DOHH2 (cell line): Measurements from ENCODE around the gene PPFIBP1.
"Not testable (repeated sequence)": the region's sequence is repeated elsewhere in the genome, so short reads cannot be mapped to it uniquely, and the experiment has no call there.

ENCODE experiments used
- H3F3A ChIP-seq: fragments of 200-600 bp; sonication (generic), shearing (Covaris generic); 2 replicates; pipeline ENCODE4 v1.6.0; 2016; ENCODE audit warnings: antibody characterized with exemption, mild to moderate bottlenecking; ENCODE audit not compliant: control insufficient read depth, insufficient read depth
- H3K27ac ChIP-seq: fragments of 200-600 bp; sonication (generic); 2 replicates; pipeline ENCODE4 v1.5.1; 2014; ENCODE audit warnings: low read depth, mild to moderate bottlenecking, low read length, moderate library complexity
- H3K27me3 ChIP-seq: fragments of 200-600 bp; sonication (generic); 2 replicates; pipeline ENCODE4 v1.6.1; 2014; ENCODE audit warnings: mild to moderate bottlenecking, low read length, mixed read lengths; ENCODE audit not compliant: control insufficient read depth
- H3K36me3 ChIP-seq: fragments of 200-600 bp; sonication (generic); 2 replicates; pipeline ENCODE4 v1.6.1; 2014; ENCODE audit warnings: mild to moderate bottlenecking, low read length, moderate library complexity, mixed read lengths; ENCODE audit not compliant: control insufficient read depth
- H3K4me1 ChIP-seq: fragments of 200-600 bp; sonication (generic); 2 replicates; pipeline ENCODE4 v1.6.1; 2014; ENCODE audit warnings: mild to moderate bottlenecking, low read length, mixed read lengths; ENCODE audit not compliant: control insufficient read depth
- H3K4me2 ChIP-seq: fragments of 200-600 bp; sonication (generic); 2 replicates; pipeline ENCODE4 v1.6.0; 2014; ENCODE audit warnings: mild to moderate bottlenecking, low read length, moderate library complexity
- H3K4me3 ChIP-seq: fragments of 200-600 bp; sonication (generic); 2 replicates; pipeline ENCODE4 v1.5.1; 2014; ENCODE audit warnings: mild to moderate bottlenecking, low read length, mixed read lengths
- H3K79me2 ChIP-seq: fragments of 200-600 bp; sonication (generic); 2 replicates; pipeline ENCODE4 v1.6.1; 2014; ENCODE audit warnings: mild to moderate bottlenecking, low read length, mixed read lengths; ENCODE audit not compliant: control insufficient read depth
- H3K9me2 ChIP-seq: fragments of 200-600 bp; sonication (generic); replicated peaks from 2 replicates; pipeline ENCODE4 v1.6.1; 2014; ENCODE audit warnings: mild to moderate bottlenecking, low read length, mixed read lengths; ENCODE audit not compliant: control insufficient read depth
- H3K9me3 ChIP-seq: fragments of 200-600 bp; sonication (generic); 2 replicates; pipeline ENCODE4 v1.6.1; 2014; ENCODE audit warnings: antibody characterized with exemption, low read length, mixed read lengths; ENCODE audit not compliant: control insufficient read depth, insufficient read depth
- H4K20me1 ChIP-seq: fragments of 200-600 bp; sonication (generic); 2 replicates; pipeline ENCODE4 v1.6.0; 2014; ENCODE audit warnings: low read depth, mild to moderate bottlenecking, antibody characterized with exemption, low read length, moderate library complexity; ENCODE audit not compliant: control insufficient read depth, insufficient read depth
- EZH2phosphoT487 ChIP-seq: fragments of 200-600 bp; sonication (generic); IDR thresholded peaks from 2 replicates; pipeline ENCODE4 v1.6.1; 2017; ENCODE audit warnings: borderline replicate concordance, mild to moderate bottlenecking, antibody characterized with exemption, low read length, moderate library complexity, mixed read lengths
- TF ChIP-seq, protein P1 (sequence below): fragments of 200-600 bp; sonication (generic); IDR thresholded peaks from one replicate; pipeline ENCODE4 v1.5.1; 2014; ENCODE audit warnings: antibody characterized with exemption, mild to moderate bottlenecking, low read depth, low read length; ENCODE audit not compliant: poor library complexity, severe bottlenecking

The PPFIBP1 gene

DNA sequence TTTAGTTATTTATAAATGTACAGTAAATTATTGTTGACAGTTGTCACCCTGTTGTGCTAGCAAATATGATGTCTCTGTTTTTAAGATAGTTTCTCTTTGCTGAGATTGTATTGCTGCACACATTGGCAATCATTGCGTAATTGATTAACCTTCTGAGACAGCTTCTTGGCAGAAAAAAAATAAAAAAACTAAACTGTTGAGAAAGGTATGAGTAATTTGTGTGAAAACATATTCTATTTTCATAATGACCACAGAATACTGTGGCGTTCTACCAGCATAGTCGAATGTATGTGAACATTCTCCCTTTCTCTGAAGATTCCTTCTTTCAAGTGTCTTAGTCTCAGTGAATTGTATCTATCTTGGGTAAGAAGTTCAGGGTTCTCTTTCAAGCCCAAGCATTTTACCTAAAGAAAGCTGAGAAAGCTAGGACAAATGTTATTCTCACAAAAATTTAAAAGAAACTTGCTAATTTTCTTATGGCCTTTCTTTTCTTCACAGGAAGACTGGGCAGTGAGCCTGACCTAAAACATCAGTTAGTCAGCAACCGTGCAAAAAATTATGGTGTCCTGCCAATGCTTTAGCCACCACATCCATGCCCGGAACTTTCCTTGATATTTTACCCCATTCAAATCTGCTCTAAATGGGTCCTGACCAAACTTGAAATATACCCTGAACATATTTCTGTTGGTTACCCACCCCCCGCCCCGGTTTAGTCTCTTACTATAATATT lies 103.3 kb downstream of the PPFIBP1 start:
- H3K4me2 ChIP-seq, result no peak overlapping the region

DNA sequence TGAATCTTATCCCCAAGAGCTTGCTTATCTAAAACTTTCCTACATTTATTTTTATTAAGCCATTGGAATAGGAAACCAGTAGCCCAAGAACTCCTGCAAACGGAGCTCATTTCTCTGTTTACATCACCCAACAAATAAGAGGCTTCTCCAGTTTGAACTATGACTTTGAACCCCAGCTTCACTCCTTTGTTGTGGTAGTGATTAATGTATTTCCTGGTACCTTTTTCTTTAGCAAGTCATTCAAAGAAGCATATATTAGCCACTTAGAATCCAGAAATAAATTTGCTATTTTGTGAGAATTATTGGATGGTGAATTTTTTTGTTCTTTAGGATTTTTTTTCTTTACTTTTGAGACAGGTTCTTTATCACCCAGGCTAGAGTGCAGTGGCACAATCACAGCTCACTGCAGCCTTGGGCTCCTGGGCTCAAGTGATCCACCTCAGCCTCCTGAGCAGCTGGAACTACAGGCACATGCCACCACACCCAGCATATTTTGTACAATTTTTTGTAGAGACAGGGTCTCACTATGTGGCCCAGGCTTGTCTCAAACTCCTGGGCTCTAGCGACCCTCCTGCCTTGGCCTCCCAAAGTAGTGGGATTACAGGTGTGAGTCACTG lies 104.0 kb downstream of the PPFIBP1 start:
- not testable (repeated sequence) for H3K9me3 ChIP-seq, H3F3A ChIP-seq, H3K9me2 ChIP-seq, H4K20me1 ChIP-seq, H3K4me2 ChIP-seq, H3K36me3 ChIP-seq, H3K27ac ChIP-seq, H3K4me1 ChIP-seq, H3K79me2 ChIP-seq, H3K4me3 ChIP-seq, H3K27me3 ChIP-seq

More for the DNA sequence above, 103.3 kb downstream of the PPFIBP1 start:
- Histone ChIP-seq H3K9me3 (no peaks in the 10 kb centered on the region), H3K27ac (no peak overlapping the region), H4K20me1 (no peaks in the 10 kb centered on the region), H3K9me2 (no peaks in the 10 kb centered on the region), H3K4me1 (no peaks in the 10 kb centered on the region), H3F3A (no peaks in the 10 kb centered on the region), H3K36me3 (no peaks in the 10 kb centered on the region), H3K4me3 (no peak overlapping the region), H3K79me2 (no peaks in the 10 kb centered on the region), H3K27me3 (no peaks in the 10 kb centered on the region)
- TF ChIP-seq, protein P1, sequence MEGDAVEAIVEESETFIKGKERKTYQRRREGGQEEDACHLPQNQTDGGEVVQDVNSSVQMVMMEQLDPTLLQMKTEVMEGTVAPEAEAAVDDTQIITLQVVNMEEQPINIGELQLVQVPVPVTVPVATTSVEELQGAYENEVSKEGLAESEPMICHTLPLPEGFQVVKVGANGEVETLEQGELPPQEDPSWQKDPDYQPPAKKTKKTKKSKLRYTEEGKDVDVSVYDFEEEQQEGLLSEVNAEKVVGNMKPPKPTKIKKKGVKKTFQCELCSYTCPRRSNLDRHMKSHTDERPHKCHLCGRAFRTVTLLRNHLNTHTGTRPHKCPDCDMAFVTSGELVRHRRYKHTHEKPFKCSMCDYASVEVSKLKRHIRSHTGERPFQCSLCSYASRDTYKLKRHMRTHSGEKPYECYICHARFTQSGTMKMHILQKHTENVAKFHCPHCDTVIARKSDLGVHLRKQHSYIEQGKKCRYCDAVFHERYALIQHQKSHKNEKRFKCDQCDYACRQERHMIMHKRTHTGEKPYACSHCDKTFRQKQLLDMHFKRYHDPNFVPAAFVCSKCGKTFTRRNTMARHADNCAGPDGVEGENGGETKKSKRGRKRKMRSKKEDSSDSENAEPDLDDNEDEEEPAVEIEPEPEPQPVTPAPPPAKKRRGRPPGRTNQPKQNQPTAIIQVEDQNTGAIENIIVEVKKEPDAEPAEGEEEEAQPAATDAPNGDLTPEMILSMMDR, result no peak
- no peak for TF ChIP-seq EZH2phosphoT487

DNA sequence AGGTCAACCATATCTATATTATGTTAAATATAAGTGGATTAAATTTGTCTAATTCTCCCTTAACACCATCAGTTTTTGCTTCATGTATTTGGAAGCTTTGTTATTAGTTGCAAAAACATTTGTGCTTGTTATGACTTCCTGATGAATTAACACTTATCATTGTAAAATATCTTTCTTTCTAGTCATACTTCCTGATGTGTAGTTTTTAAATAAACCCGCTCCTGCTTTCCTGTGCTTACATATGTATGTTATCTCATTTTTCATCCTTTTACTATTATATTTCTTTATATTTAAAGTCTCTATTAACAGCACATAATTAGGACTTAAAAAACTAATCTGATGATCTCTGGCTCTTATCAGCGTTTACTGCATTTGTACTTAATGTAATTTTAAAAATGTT lies 106.2 kb downstream of the PPFIBP1 start:
- not testable (repeated sequence) for H3K27ac ChIP-seq, H3K4me2 ChIP-seq, H3K4me3 ChIP-seq, H3K4me1 ChIP-seq, H3K27me3 ChIP-seq, H3K36me3 ChIP-seq, H3K9me3 ChIP-seq, H3K79me2 ChIP-seq, H3F3A ChIP-seq, H4K20me1 ChIP-seq, H3K9me2 ChIP-seq

DNA sequence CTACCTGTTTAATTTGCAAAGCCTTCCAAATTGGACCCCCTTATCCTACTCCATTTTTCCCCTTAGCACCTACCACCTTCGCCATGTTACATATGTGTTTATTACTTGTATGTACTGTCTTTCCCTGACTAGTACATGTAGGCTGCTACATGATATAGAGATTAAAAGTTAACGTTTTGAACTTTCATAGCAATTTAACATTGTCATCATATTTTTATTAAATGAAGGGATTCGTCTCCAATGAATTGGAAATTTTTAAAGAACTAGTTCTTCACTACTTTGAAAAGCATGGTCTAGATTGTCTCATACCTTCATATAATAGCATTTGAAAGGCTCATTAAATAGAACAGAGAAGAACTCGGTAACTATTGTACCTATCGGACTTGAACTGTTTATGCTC lies 107.4 kb downstream of the PPFIBP1 start:
- Histone ChIP-seq H3K9me2 (no peaks in the 10 kb centered on the region), H3K79me2 (no peaks in the 10 kb centered on the region), H3F3A (no peaks in the 10 kb centered on the region), H3K4me3 (no peak overlapping the region), H3K4me1 (no peaks in the 10 kb centered on the region), H3K36me3 (no peaks in the 10 kb centered on the region), H3K27ac (no peak overlapping the region), H3K9me3 (no peaks in the 10 kb centered on the region), H3K27me3 (no peaks in the 10 kb centered on the region), H3K4me2 (no peak overlapping the region), H4K20me1 (no peaks in the 10 kb centered on the region)
- TF ChIP-seq, protein P1, result no peak
- TF ChIP-seq EZH2phosphoT487, result no peak
